ENCODE data around the gene NIT1.

DNA sequence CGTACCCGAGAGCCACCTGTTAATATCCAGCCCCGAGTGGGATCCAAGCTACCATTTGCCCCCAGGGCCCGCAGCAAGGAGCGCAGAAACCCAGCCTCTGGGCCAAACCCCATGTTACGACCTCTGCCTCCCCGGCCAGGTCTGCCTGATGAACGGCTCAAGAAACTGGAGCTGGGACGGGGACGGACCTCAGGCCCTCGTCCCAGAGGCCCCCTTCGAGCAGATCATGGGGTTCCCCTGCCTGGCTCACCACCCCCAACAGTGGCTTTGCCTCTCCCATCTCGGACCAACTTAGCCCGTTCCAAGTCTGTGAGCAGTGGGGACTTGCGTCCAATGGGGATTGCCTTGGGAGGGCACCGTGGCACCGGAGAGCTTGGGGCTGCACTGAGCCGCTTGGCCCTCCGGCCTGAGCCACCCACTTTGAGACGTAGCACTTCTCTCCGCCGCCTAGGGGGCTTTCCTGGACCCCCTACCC is 42.8 kb downstream of the NIT1 start:
- TF ChIP-seq, protein P1, sequence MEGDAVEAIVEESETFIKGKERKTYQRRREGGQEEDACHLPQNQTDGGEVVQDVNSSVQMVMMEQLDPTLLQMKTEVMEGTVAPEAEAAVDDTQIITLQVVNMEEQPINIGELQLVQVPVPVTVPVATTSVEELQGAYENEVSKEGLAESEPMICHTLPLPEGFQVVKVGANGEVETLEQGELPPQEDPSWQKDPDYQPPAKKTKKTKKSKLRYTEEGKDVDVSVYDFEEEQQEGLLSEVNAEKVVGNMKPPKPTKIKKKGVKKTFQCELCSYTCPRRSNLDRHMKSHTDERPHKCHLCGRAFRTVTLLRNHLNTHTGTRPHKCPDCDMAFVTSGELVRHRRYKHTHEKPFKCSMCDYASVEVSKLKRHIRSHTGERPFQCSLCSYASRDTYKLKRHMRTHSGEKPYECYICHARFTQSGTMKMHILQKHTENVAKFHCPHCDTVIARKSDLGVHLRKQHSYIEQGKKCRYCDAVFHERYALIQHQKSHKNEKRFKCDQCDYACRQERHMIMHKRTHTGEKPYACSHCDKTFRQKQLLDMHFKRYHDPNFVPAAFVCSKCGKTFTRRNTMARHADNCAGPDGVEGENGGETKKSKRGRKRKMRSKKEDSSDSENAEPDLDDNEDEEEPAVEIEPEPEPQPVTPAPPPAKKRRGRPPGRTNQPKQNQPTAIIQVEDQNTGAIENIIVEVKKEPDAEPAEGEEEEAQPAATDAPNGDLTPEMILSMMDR (IDR thresholded peaks at IDR 0.05), result no peak
- no peak for TF ChIP-seq POLR2AphosphoS5 (IDR thresholded peaks at IDR 0.05)
- no peak for TF ChIP-seq POLR2A (IDR thresholded peaks at IDR 0.05)
